Left colon (tissue), 2 donors: ENCODE results near the gene LGR5. TPM values are rescaled to one million over a fixed set of nuclear protein-coding genes. Genes with fewer than 3 reads are reported as not detected.
"Not testable (repeated sequence)": the region's sequence is repeated elsewhere in the genome, so short reads cannot be mapped to it uniquely, and the experiment has no call there.

Experiments
- ATAC-seq: fragments of 200-7000 bp; cut with Tn5 transposase; one replicate; pipeline ENCODE4 v1.9.1; 2020; ENCODE audit warnings: mild to moderate bottlenecking, moderate library complexity
- DNase-seq, 2 donors: peaks; one replicate each; pipeline ENCODE4 v3.0.0-alpha.2; 2020
- intact Hi-C, 2 donors: fragments of 100-400 bp; cut with DNase I in 1 of 2; cut with micrococcal nuclease in 1 of 2; formaldehyde crosslinking; loops; one replicate each; pipeline versions ENCODE4 v1.11.2 to v1.14.0; 2022; cut with DNase I, micrococcal nuclease
- total RNA-seq, 2 donors: library from RNA; stranded (reverse); fragmentation: NEBNext Ultra II Directional; extraction: Animal tissue kit (Norgen Biotek cat#: 25700); gene quantifications; one replicate each; pipeline ENCODE4 v1.2.1, GENCODE V29; 2021
- donor health status: DM: no; HTN: no; CAD: no.
- donor health status: DM: yes; HTN: yes; CAD: no.

The LGR5 gene
- total RNA-seq, 2 donors from 2014 or later, result 4.5 to 5.2 TPM

DNA sequence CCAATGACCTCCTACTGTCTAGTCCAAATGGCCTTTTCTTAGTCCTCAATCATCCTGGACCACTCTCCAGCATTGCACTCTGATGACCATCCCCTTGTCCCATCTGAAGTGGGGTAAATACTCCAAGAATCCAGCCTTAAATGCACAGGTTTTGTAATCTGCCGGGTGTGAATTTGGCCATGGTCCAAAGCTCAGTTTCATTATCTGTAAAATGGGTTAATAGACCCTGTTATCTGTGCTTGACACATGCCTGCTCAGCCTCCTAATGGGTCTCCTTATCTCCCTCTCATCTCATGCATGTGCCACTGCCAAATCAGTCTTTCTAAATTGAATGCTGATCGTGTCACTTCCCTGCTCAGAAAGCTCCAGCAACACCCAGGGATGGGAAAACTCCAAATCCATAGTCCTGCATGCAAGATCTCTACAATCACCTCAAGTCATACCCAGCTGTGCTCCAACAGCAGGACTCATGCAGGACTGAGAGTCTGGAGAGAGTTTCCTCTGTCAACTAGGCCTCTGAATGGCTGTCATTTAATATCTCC is 22.3 kb downstream of the LGR5 start:
- ATAC-seq (no peak), DNase-seq (no peak)
- intact Hi-C loops, result no loop called here

DNA sequence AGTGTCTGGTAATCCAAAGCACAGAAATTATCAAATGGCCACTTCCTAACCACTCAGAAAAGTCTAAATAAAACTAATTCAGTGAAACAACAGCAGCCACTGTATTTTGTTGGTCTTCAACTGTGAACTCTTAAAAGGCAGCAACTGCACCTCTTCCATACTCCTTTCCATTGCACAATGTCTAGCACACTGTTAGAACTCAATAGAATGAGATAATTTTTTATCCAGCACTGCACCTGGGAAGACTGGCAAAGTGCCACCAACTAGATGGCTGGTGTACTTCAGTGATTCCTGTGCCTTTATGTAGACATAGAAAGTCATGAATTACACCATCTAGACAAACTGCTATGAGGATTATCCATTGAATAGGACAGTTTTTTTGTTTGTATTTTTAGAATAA is 26.2 kb downstream of the LGR5 start:
- ATAC-seq (no peak), DNase-seq (no peak)
- intact Hi-C loops, result no loop called here

DNA sequence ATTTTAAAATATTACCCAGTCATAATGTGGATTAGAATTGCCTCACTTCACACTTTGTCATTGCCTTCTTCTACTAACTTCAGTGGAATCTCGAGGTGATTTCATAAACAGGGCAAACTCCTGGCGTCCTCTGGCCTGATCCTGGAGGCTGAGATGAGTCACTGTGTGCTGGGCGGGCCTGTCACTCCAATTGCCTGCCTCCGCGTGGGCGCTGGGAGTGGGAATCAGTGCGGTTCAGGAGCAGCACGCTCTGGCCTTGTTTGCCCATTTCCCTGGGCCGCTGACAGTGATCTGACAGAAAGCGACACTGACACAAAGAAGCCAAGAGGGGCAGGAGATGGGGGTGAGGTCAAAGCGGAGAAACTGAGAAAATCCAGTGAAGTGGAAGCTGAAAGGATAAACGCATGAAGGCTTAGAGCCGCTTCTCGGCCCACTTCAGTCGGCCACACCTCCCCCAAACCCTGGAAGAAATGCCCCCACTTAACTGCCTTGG is 29.7 kb downstream of the LGR5 start:
- intact Hi-C loops, result no loop called here
- no peak for ATAC-seq

DNA sequence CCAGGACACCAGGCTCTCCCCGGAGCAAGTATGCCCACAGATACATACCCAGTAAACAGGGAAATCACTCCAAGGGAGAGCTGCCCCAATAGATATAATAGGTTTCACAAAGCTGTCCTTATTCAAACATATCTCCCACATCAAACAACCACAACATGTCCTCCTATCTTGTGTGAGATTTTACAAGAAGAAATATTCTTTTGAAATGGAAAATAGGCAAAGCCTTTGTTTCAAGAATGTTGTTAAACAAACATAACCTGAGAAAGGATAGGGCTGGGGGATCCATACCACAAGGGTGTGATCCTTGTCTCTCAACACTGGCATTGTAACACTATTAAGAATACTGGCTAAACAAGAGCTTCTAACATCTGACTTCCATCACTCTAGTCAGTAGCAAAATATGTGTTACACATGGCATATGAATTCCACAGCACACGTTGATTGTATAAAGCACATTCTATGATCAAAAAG is 32.9 kb downstream of the LGR5 start:
- intact Hi-C loops, result no loop called here
- ATAC-seq, result no peak
- DNase-seq, result no peak

More for the DNA sequence above, 29.7 kb downstream of the LGR5 start:
- no peak for DNase-seq

DNA sequence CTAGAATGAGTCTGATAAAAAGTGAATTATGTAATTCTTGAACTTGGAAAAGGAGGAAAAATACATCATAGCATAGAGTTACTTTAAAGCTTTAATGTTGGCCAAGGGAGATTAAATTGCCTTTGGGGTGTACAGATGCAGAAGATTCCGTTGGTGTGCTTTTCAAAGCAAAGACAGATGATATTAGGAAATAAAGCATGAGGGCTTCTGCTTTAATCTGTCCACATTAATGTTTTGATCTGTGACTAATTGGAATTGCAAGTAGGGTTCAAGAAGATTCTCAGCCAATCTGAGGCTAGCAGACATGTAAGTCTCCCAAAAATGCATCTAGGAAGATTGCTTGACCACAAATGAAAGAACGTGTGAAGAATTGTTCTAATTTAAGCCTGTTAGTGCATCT is 35.2 kb downstream of the LGR5 start:
- ATAC-seq (no peak), DNase-seq (no peak)
- intact Hi-C loops, result no loop called here

DNA sequence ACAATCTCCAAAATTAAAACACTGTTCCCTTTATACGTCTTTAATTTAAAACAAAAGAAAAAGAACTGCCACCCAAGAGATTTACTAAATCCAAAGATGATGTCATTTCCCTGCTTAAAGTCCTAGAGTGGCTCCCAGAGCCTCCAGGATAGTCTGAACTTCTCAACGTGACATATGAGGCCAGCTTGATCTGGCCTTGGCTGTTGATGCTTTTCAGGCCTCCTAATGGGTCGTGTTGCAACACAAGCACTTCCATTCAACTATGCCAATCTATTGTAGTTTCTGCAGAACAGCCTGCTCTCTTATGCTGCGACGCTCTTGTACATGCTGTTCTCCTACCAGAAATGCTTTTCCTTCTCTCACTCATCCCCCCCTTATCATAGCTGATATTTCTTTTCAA is 35.7 kb downstream of the LGR5 start:
- DNase-seq, result no peak
- intact Hi-C loops, result no loop called here

DNA sequence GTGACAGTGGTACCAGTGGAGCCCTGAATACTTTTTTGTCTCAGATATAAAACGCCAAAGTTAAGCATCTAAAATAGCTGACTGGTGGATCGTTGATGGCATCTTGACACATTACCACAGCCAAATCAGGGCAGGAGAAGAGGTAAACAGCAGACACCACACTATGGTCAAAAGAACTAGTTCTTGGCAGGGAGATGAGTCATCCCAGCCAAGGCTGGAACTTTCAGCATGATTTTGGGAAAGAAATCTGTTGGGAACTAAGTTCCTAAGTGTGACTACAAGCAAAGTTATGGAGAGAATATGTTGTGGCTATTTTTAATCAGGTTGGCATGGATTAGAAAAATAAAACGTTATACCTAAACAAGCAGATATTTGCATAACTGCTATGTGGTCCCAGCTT is 36.9 kb downstream of the LGR5 start:
- no peak for DNase-seq
- intact Hi-C loops, result no loop called here
- ATAC-seq, result no peak

More for the DNA sequence above, 35.7 kb downstream of the LGR5 start:
- no peak for ATAC-seq

DNA sequence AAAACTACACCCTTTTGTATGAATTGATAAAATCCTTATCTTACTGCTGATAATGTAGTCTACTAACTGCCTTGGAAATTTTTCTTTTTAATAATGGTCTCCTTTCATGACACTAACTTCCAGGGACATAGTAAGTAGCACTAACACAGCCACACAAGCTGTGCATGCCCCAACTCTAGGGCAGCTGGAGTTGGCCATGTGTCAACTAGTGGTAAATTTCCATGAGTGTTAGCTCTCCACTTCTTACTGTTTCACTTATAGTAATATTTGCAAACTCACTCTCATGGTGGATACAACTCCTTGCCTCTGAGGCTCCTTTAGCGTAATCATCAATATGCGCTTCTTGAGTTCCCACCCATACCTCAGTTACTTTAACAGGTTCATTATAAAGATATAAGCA is 38.0 kb downstream of the LGR5 start:
- no peak for ATAC-seq
- no peak for DNase-seq
- intact Hi-C loops, result no loop called here

DNA sequence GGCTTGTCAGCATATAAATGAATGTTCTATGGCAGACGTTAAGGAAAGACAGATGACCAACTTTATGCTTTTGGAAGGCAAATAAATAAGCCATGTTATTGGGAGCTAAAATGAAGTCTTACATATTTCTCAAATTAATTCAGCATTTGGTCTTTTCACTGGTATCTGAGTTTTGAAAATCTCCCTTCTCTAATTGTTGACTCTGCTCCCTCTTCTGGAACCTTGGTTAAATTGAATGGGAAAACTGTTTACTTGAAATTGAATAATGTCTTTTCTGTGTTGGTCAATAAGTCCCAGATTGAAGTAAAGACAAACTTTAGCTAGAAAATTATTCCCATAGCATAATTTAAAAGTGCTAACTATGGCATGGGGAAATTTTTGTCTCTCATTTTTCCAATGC is 38.7 kb downstream of the LGR5 start:
- ATAC-seq, result no peak
- no peak for DNase-seq
- intact Hi-C loops, result no loop called here

DNA sequence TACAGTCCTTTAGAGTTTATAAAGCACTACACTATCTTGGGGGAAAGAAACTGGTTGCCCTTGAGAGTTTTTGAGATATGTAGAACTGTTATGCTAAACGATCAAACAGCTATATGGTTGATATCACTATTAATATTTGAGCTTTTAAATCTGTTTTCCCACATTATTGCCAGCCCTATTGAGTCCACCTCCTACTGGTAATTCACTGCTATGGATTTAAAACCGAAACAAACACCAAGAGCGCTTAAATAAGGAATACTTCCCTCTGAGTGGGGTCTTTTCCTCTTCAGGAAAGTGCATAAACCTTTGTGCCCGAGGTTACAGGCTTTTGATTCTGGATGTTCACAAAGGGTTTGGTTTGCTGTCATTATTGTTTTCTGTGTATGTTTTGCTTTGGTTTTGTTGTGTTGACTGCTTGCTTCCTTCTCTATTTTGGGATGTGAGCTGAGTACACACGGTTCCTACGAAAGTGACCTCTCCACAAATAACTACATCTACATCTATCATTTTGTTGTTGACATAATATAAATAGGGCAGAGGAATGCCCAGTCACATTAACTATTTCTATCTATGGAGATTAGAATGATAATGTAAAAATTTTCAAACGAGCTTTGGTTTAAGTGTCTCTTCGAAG is 44.8 kb downstream of the LGR5 start:
- ATAC-seq (no peak), DNase-seq (no peak)
- intact Hi-C loops, result no loop called here

DNA sequence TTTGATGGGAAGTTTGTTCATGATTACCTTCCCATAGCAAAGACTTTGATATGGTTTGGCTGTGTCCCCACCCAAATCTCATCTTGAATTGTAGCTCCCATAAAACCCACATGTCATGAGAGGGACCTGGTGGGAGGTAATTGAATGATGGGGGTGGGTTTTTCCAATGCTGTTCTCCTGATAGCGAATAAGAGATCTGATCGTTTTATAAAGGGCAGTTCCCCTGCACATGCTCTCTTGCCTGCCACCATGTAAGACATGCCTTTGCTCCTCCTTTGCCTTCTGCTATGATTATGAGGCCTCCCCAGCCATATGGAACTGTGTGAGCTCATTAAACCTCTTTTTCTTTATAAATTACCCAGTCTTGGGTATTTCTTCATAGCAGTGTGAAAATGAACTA is 51.2 kb downstream of the LGR5 start:
- DNase-seq, ATAC-seq, intact Hi-C loops: not testable (repeated sequence)

DNA sequence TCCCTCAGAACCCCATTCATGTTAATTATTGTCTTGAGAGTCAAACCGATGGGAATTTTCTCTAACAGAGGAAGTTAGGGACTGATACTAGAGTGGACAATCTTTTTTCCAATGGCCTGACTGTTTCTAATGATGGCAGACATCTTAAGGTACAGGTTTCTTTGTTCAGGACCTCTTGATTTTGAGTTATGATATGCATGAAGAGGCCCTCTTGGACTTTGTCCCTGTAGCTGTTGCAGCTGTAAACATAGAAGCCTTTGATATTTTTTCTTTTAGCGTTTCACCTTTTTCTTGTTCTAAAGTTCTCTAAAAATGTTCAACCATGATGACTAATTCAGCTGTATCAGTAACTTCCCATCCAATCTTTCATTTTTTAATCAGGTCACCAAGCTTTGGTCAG is 53.0 kb downstream of the LGR5 start:
- intact Hi-C loops, result no loop called here
- no peak for ATAC-seq
- no peak for DNase-seq

DNA sequence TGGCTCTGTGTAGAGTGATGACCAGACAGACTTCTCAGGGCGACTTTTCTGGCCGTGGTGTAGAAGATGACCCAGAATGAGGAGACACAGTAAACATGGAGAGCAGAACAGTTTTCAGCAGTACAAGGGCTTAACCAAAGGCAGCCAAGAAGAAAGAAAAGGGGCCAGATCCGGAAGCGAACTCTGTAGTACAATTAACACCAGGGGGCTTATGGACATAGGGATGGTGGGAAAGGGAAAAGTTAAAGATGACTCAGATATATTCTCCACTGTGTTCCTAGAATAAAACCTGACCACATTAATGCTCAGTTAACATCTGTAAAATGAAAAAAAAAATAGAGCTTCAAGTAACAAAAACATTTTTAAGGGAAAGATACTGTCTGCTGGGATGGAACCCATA is 60.2 kb downstream of the LGR5 start:
- DNase-seq, result no peak
- intact Hi-C loops, result no loop called here
- no peak for ATAC-seq

DNA sequence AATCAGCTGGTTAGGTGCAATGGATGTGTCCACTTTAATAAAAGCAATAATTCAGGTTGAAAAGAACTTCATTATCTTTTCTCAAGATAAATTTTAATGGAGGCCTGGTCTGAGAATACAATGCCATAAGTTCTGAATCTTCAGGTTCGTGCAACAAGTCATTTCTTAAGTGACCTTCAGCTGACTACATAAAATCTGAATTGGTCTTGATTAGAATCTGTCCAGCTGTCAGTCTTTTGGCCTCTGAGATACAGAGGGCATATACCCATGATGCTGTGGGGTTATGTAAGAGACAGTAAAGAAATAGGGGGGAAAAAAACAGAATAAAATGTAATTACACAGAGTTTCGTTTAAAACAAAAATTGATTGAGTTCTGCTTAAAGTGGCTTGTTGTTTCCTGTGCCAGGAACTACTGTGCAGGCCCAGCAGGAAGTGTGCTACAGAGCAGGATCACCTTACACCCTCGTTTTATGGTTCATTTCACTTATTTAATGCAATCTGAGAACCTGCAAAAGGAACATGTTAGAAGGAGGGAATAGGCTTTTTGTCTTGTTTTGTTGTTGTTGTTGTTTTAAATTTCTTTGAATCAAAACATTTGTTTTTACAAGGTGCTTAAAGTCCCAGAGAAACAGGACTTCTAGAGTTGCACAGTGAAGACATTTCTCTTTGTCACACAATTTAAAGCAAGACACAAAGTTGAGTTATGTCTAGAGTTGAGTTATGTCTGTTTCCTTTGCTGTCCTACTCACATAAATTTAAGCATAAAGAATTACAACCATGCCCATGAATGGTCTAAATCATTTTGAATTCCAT is 64.2 kb downstream of the LGR5 start:
- intact Hi-C loops, result no loop called here
- ATAC-seq, result peak; percentile 69
- DNase-seq, result no peak

DNA sequence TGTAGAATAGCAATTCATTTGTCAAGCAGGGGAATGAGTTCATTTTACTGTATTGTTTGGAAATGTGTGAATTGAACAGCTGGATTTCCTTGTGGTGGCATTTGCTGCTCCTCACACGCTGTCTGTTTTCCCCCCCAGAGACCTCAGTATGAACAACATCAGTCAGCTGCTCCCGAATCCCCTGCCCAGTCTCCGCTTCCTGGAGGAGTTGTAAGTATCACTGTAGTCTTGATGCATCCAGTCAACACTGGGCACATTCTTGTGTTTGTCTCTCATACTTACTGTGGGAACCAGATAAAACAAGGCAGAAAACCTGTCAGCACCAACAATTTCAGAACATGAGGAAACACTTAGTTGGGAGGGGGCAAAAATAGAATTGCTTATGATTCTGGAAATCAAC is 64.9 kb downstream of the LGR5 start:
- DNase-seq, result no peak
- ATAC-seq, result no peak
- intact Hi-C loops, result no loop called here

DNA sequence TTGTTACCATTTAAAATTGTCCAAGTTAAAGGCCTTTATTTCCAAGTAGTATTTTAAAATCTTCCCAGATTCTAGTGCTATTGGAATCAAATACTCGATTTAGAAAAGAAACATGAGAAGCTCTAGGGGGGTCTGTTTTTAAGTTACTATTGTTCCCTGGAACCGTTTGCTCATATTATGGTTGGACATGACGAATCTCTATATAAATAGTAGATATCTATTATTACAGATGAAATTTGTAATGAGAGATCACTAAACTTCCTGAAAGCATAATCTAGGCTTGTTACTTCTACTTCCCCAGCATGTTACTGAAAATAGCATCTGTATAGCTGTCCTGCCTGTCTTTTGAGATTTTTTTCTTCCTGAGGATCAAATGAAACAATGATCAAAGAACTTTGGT is 70.1 kb downstream of the LGR5 start:
- no peak for ATAC-seq
- DNase-seq, result no peak
- intact Hi-C loops, result no loop called here

DNA sequence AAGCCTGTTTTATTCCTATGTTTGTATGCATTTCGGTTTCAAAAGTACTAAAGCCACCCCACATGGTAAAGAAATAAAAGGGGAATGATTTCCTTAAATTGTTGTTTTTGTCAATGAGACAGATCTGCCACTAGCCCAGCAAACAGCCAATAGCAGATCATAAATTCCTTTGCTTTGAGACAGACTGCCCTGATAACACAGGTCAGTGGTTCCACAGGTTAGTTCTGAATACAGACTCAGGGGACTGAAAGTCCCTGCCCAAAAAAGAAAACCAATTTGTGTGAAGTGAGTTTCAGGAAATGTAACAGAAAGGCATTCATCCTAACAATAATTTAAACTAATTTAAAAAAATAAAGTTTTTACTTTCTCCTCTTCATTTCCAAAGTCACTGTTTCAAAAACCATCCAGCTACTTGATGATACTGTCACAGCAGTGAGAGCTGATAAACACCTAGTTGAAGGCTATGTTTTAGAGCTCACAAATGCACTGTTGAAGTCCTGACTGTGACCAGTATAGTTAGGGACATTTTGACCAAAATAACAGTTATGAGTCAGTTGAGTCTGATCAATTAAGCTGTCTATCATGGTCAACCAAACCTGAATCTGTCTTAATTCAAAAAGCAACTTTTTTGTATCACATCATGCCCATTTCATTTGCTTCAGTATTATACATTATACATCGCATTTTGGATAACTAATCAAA is 77.7 kb downstream of the LGR5 start:
- no peak for DNase-seq
- intact Hi-C loops, result no loop called here
- no peak for ATAC-seq

DNA sequence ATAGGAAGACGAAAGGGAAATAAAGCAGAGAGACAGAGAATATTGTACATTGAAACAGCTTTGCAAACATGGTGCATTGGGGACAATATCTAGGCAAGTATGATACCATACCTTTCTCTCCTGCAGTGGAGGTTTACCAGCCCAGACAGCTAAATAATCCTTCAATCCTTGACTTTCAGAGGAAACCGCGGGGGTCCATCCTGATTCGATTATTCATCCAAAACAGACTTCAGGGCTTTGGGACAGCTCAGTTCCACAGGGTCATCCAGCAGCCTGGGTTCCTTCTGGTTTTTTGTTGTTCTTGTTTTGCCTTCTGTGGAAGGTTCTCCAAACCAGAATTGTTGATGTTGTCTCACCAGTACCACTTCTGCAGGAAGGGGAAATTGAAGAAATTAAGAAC is 81.5 kb downstream of the LGR5 start:
- intact Hi-C loops, result no loop called here
- ATAC-seq (no peak), DNase-seq (no peak)

DNA sequence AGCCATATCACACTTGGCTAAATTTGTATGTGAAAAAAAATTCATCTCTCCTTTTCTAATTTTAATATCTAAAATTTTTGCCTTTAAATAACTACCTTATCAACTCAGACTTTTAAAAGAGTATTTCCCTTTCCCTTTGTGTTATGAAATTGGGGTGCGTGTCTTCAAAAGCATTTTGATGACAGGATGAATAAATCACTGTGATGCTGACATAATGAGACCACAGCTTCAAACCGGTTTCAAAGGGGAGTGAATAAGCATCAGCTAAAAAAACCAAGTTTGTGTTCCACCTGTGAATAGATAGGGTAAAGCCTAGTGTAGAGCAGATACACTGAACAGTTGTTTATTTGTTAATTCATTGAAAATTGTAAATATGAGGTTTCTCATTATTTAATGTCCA is 85.0 kb downstream of the LGR5 start:
- no peak for ATAC-seq
- intact Hi-C loops, result no loop called here

DNA sequence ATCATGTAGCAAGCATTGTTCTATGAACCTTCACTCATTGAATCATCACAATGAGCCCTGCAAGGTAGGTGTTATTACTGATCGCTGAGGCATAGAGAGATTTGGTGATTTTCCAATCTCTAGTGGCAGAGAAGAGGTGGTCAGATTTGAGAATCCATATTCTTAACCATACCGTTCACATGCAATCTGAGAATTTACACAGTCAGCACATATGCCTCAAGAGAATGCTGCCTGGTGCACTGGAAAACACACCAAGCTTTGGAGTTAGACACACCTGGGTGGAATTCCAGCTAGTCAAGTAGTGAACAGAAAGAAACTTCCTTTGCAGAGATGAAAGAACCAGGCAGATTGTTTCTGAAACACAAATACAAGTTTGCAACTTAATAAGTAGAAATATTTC is 94.1 kb downstream of the LGR5 start:
- no peak for ATAC-seq
- intact Hi-C loops, result no loop called here

More for the DNA sequence above, 85.0 kb downstream of the LGR5 start:
- DNase-seq, result no peak

More for the DNA sequence above, 94.1 kb downstream of the LGR5 start:
- no peak for DNase-seq
